Measurements from ENCODE around the gene AMD1.

AMD1 gene

GRCh38 chr6:110880651-110881050, 6.1 kb downstream of the AMD1 start:
- no peak for DNase-seq (ENCODE audit: low read depth in 1 of 2, low spot score in 1 of 2)
- TF ChIP-seq POLR2AphosphoS5 (IDR thresholded peaks at IDR 0.05; ENCODE audit: low read depth) (no peak), SPI1 (IDR thresholded peaks at IDR 0.05; ENCODE audit: borderline replicate concordance, low read depth) (no peak), GABPA (IDR thresholded peaks at IDR 0.05; ENCODE audit: low read depth) (no peak), REST (IDR thresholded peaks at IDR 0.05; ENCODE audit: insufficient replicate concordance, low read depth) (no peak), CTCF (IDR thresholded peaks at IDR 0.05; ENCODE audit: insufficient read depth, low read length) (no peak)
- no peak overlapping the region for H3K27ac ChIP-seq (replicated peaks)
- H3K27me3 ChIP-seq (ENCODE audit: insufficient read depth, poor library complexity, severe bottlenecking) = no peaks in the 10 kb centered on the region
- H3K4me3 ChIP-seq (replicated peaks; ENCODE audit: insufficient read depth, low read length) = peak overlapping the region; percentile 5; the same call in 1 of the 2 replicates

GRCh38 chr6:110881546-110882273, 7.1 kb downstream of the AMD1 start:
- H3K27ac ChIP-seq (replicated peaks) = no peak overlapping the region
- H3K4me3 ChIP-seq (replicated peaks; ENCODE audit: insufficient read depth, low read length) = no peak overlapping the region

More at GRCh38 chr6:110881546-110882273, 7.1 kb downstream of the AMD1 start:
- no peaks in the 10 kb centered on the region for H3K27me3 ChIP-seq (ENCODE audit: insufficient read depth, poor library complexity, severe bottlenecking)
- TF ChIP-seq CTCF (IDR thresholded peaks at IDR 0.05; ENCODE audit: insufficient read depth, low read length) (no peak), REST (IDR thresholded peaks at IDR 0.05; ENCODE audit: insufficient replicate concordance, low read depth) (no peak), POLR2AphosphoS5 (IDR thresholded peaks at IDR 0.05; ENCODE audit: low read depth) (no peak), GABPA (IDR thresholded peaks at IDR 0.05; ENCODE audit: low read depth) (no peak), SPI1 (IDR thresholded peaks at IDR 0.05; ENCODE audit: borderline replicate concordance, low read depth) (no peak)
- no peak for DNase-seq (ENCODE audit: low read depth in 1 of 2, low spot score in 1 of 2)
